ENCODE results near the gene FILIP1L.

Gene FILIP1L

DNA sequence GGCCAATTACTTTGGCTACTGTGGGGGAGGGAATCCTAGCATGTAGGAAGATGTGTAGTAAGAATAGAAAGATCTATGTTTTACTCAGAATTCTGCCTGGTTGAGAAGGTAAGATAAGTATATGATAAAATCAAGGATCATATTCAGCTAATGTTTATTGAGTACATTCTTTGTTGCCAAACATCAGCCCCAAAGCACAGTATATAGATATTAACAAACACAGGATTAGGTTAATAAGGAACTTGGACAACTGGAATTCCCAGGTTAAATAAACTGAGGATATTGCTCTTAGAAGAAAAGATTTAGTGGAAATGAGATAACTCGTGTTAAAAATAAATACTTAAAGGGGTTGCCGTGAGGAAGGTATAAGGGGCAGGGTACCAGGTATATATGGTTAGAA lies 129.6 kb downstream of the FILIP1L start:
- TF ChIP-seq, protein P1, sequence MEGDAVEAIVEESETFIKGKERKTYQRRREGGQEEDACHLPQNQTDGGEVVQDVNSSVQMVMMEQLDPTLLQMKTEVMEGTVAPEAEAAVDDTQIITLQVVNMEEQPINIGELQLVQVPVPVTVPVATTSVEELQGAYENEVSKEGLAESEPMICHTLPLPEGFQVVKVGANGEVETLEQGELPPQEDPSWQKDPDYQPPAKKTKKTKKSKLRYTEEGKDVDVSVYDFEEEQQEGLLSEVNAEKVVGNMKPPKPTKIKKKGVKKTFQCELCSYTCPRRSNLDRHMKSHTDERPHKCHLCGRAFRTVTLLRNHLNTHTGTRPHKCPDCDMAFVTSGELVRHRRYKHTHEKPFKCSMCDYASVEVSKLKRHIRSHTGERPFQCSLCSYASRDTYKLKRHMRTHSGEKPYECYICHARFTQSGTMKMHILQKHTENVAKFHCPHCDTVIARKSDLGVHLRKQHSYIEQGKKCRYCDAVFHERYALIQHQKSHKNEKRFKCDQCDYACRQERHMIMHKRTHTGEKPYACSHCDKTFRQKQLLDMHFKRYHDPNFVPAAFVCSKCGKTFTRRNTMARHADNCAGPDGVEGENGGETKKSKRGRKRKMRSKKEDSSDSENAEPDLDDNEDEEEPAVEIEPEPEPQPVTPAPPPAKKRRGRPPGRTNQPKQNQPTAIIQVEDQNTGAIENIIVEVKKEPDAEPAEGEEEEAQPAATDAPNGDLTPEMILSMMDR (IDR thresholded peaks at IDR 0.05; ENCODE audit: borderline replicate concordance, control extremely low read depth, extremely low read depth, insufficient read depth, missing control alignments), result no peak
- in situ Hi-C loops (cut with MboI; ENCODE audit: low sequenced_read_pairs, unreplicated experiment), result no loop called here
- DNase-seq (ENCODE audit: low spot score), result no peak

DNA sequence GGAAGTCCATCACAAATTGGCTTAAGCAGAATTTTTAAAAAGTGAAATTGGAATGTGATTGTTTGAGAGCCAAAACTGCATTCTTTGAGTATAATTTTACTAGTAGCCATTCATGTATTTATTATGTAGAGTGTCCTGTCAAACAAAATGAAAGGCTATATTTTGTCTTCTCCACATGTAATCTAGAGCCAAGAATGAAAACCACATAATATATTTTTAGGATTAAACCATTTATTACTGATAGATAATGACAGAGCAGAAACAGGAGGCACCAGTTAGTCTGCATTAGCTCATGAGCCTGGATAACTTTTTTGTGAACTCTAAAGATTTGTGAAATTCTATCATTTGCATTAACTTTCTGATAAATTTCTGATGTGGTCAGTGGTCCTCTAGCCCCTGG lies 130.2 kb downstream of the FILIP1L start:
- DNase-seq (ENCODE audit: low spot score), result no peak
- in situ Hi-C loops (cut with MboI; ENCODE audit: low sequenced_read_pairs, unreplicated experiment), result no loop called here
- TF ChIP-seq, protein P1 (IDR thresholded peaks at IDR 0.05; ENCODE audit: borderline replicate concordance, control extremely low read depth, extremely low read depth, insufficient read depth, missing control alignments), result no peak

DNA sequence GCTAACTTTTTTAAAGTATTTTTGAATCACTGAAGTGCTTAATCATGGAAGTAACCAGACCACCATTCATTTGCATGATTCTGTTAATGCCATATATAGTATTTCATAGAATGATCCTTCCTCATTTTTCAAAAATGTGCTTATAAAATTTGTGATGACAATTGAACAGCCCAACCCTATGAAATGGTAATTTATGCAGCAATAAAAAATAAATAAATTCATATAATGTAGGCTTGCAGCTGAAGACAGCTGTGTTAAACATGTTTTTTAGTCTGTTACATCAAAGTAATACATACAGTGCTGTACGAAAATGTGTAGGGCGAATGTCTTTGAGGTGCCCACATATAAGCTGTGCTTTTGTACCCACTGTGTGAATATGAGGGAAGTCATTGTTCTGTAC lies 131.7 kb downstream of the FILIP1L start:
- TF ChIP-seq, protein P1 (IDR thresholded peaks at IDR 0.05; ENCODE audit: borderline replicate concordance, control extremely low read depth, extremely low read depth, insufficient read depth, missing control alignments), result no peak
- in situ Hi-C loops (cut with MboI; ENCODE audit: low sequenced_read_pairs, unreplicated experiment), result no loop called here

DNA sequence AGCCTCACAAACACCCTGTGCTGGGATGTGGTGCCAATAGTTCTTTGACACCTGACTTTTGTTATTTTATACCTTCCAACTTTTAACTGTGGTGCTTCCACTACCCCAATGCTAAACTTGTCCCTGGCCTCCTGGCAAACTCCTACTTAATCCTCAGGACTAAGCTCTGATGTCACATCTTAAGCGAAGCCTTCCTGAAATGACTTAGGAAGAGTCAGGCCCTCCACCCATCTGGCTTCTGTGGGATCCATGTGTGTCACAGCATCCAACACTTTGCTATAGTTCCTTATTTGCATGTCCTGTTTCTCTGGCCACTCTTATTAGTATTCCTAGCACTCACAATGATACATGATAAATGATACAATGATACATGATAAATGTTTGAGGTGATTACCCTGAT lies 133.2 kb downstream of the FILIP1L start:
- TF ChIP-seq, protein P1 (IDR thresholded peaks at IDR 0.05; ENCODE audit: borderline replicate concordance, control extremely low read depth, extremely low read depth, insufficient read depth, missing control alignments), result no peak
- no peak for DNase-seq (ENCODE audit: low spot score)
- in situ Hi-C loops (cut with MboI; ENCODE audit: low sequenced_read_pairs, unreplicated experiment), result no loop called here

More for the DNA sequence above, 131.7 kb downstream of the FILIP1L start:
- no peak for DNase-seq (ENCODE audit: low spot score)

DNA sequence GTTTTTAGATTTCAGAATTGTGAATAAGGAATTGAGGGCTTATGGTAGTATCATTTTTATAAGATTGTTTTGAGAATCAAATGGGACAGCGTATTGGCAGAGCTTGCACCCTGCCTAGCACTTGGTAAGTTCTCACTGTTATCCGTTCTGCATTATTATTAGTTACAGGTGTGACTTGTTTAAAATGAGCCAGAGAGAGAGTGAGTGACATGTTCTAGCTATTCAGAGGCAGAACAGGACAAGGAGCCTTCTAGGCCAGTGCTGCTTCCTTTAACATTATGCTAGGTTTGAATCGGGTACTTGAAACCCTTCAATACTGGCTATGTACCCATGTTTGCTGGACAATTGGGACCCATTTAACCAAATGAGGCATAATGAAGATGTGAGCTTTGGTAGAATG lies 133.7 kb downstream of the FILIP1L start:
- DNase-seq (ENCODE audit: low spot score), result no peak
- TF ChIP-seq, protein P1 (IDR thresholded peaks at IDR 0.05; ENCODE audit: borderline replicate concordance, control extremely low read depth, extremely low read depth, insufficient read depth, missing control alignments), result no peak
- in situ Hi-C loops (cut with MboI; ENCODE audit: low sequenced_read_pairs, unreplicated experiment), result no loop called here

DNA sequence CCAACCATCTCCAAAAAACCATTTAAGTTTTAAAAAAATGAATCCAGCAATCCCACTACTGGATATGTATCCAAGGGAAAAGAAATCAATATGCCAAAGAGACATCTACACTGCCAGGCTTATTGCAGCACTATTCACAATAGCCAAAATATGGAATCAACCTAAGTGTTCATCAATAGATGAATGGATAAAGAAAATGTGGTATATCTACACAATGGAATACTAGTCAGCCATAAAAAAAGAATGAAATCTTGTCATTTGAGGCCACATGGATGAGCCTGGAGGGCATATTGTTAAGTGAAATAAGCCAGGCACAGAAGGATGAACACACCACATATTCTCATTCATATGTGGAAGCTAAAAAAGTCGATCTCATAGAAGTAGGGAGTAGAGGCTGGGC lies 136.1 kb downstream of the FILIP1L start:
- TF ChIP-seq, protein P1 (IDR thresholded peaks at IDR 0.05; ENCODE audit: borderline replicate concordance, control extremely low read depth, extremely low read depth, insufficient read depth, missing control alignments), result no peak
- DNase-seq (ENCODE audit: low spot score), result no peak
- in situ Hi-C loops (cut with MboI; ENCODE audit: low sequenced_read_pairs, unreplicated experiment), result no loop called here

DNA sequence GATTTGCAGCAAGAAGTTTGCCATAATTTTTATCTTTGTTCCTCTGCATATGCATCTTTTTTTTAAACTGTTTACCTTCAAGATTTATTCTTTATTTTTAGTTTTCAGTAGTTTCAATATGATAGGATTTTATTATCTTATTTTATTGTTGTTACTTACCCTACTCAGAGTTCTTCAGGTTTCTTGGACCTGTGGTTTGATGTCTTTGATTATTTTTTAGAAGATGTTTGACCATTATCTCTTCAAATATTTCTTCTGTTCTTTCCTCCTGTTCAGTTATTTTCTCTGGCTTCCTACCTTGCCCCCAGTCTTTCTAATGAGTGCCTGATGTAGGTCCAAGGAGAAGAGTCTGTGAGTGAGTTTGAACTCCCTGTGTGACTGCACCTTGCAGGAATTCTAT lies 137.7 kb downstream of the FILIP1L start:
- in situ Hi-C loops (cut with MboI; ENCODE audit: low sequenced_read_pairs, unreplicated experiment), result no loop called here
- DNase-seq (ENCODE audit: low spot score), result no peak
- TF ChIP-seq, protein P1 (IDR thresholded peaks at IDR 0.05; ENCODE audit: borderline replicate concordance, control extremely low read depth, extremely low read depth, insufficient read depth, missing control alignments), result no peak
